Activated CD4-positive, alpha-beta T cell treated with anti-CD3 and anti-CD28 coated beads, Interleukin-2, Interleukin-4, amounts not matched to agents 100 ng/mL and 50 ng/mL, durations not matched to agents 16 hours and 8 hours (primary cell): ENCODE data around the gene C1orf198.

Experiments used
- DNase-seq: peaks from one replicate; pipeline ENCODE4 v3.0.0-alpha.2; 2020; ENCODE audit warnings: low spot score

The C1orf198 gene

GRCh38 chr1:230809256-230809990 is 58.9 kb downstream of the C1orf198 start:
- no peak for DNase-seq

GRCh38 chr1:230808281-230808872 is 59.9 kb downstream of the C1orf198 start:
- no peak for DNase-seq

GRCh38 chr1:230807561-230808280 is 60.6 kb downstream of the C1orf198 start:
- DNase-seq = no peak

GRCh38 chr1:230807029-230807428 is 61.3 kb downstream of the C1orf198 start:
- no peak for DNase-seq

- no peak for DNase-seq
Observed at GRCh38 chr1:230806552-230806951, 61.8 kb downstream of the C1orf198 start.

- DNase-seq = no peak
Observed at GRCh38 chr1:230804396-230804795, 63.9 kb downstream of the C1orf198 start.

GRCh38 chr1:230800891-230801840 is 67.2 kb downstream of the C1orf198 start:
- no peak for DNase-seq

GRCh38 chr1:230798491-230798890 is 69.8 kb downstream of the C1orf198 start:
- DNase-seq = no peak

GRCh38 chr1:230797942-230798365 is 70.4 kb downstream of the C1orf198 start:
- peak; percentile 3 for DNase-seq

GRCh38 chr1:230797376-230797920 is 70.9 kb downstream of the C1orf198 start:
- no peak for DNase-seq

- no peak for DNase-seq
Observed at GRCh38 chr1:230796626-230797025, 71.7 kb downstream of the C1orf198 start.

GRCh38 chr1:230794871-230795605 is 73.3 kb downstream of the C1orf198 start:
- no peak for DNase-seq

GRCh38 chr1:230794431-230794830 is 73.9 kb downstream of the C1orf198 start:
- no peak for DNase-seq

- no peak for DNase-seq
Observed at GRCh38 chr1:230793463-230793745, 74.9 kb downstream of the C1orf198 start.

- no peak for DNase-seq
Observed at GRCh38 chr1:230792691-230793462, 75.4 kb downstream of the C1orf198 start.

GRCh38 chr1:230791986-230792564 is 76.2 kb downstream of the C1orf198 start:
- no peak for DNase-seq

- DNase-seq = no peak
Observed at GRCh38 chr1:230790026-230790425, 78.3 kb downstream of the C1orf198 start.

- no peak for DNase-seq
Observed at GRCh38 chr1:230788561-230789275, 79.6 kb downstream of the C1orf198 start.

- DNase-seq = no peak
Observed at GRCh38 chr1:230787471-230787870, 80.8 kb downstream of the C1orf198 start.
